ENCODE data around the gene SOWAHC. TPM values are rescaled to one million over a fixed set of nuclear protein-coding genes. Genes with fewer than 3 reads are reported as not detected.

Gene SOWAHC
- total and polyA plus RNA-seq, 4 donors, result 5.2 to 15.2 (median 9.2) TPM

- Histone ChIP-seq H3K4me1 (ENCODE audit: control insufficient read depth in 5 of 5, insufficient read depth in 5 of 5, low read length in 5 of 5) (peaks cover 0 to 8% (median 3%) of the 10 kb centered on the region in 5 donors), H3K27ac (ENCODE audit: low read depth in 1 of 2, low read length in 1 of 2) (no peak overlapping the region), H3K36me3 (ENCODE audit: control insufficient read depth in 4 of 4, insufficient read depth in 4 of 4, low read length in 4 of 4) (no peaks in the 10 kb centered on the region), H3K4me3 (no peak overlapping the region), H3K9me3 (ENCODE audit: control insufficient read depth in 4 of 4, insufficient read depth in 3 of 4, low read length in 3 of 4) (peaks cover 0 to 1% (median 0%) of the 10 kb centered on the region in 4 donors), H3K27me3 (ENCODE audit: control insufficient read depth in 3 of 3, insufficient read depth in 3 of 3, low read length in 2 of 3) (no peaks in the 10 kb centered on the region), H3K9ac (ENCODE audit: insufficient read depth in 1 of 2, low read length in 2 of 2) (no peak overlapping the region)
- DNase-seq, result no peak
- TF ChIP-seq CTCF (IDR thresholded peaks at IDR 0.05; ENCODE audit: control extremely low read depth, extremely low read depth), result no peak
- ATAC-seq (ENCODE audit: insufficient read depth, low FRiP score), result no peak
- 73 to 88% methylated on average over 1 of the region's 1 CpG for WGBS, 2 donors
These were observed 52.3 kb downstream of the SOWAHC start for GRCh38 chr2:109666466-109666865.

Other genes starting within 250 kb of the SOWAHC start
- gene SEPTIN10, start 398 bp upstream of the SOWAHC start, total RNA-seq, result 100 to 1,000 TPM in 1 of 2 donors, 10 to 100 TPM in 1; 63.9 to 117 TPM
- gene SEPTIN10, start 398 bp upstream of the SOWAHC start, polyA plus RNA-seq, result 10 to 100 TPM; 30.2 to 32.8 TPM
- gene RGPD5, start 179.9 kb downstream of the SOWAHC start, total RNA-seq, result 10 to 100 TPM; 44.6 to 82.0 TPM
- 10 to 100 TPM in 1 of 2 donors, 1 to 10 TPM in 1; 3.8 to 13.2 TPM for gene RGPD5, start 179.9 kb downstream of the SOWAHC start, polyA plus RNA-seq